Measurements from ENCODE around the gene GRK7.

The GRK7 gene

DNA sequence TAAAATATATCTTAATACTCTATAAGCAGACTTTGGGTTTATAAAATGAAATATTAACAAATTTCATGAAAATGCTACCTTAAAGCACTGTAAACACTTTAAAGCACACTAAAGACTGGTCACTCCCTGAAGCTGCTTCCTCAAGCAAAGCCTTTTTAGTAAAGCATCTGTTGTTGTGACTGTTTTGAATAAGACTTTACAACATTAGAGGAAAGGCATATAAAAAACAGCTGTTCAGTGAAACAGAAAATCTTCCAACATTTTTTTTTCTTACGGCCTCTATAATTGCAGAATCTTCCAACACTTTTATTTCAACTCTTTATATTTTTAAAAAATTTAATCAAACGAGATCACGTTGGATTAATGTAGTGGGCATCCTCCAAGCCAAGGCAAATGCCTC, 48.1 kb downstream of the GRK7 start:
- H3K27me3 ChIP-seq (replicated peaks): no peaks in the 10 kb centered on the region
- in situ Hi-C loops (cut with HindIII; ENCODE audit: low pct_ligation_motif_present, low sequenced_read_pairs): no loop called here
- no peak overlapping the region for H3K27ac ChIP-seq
- H3K4me3 ChIP-seq (ENCODE audit: low read depth, low read length): no peak overlapping the region
- TF ChIP-seq, protein P1, sequence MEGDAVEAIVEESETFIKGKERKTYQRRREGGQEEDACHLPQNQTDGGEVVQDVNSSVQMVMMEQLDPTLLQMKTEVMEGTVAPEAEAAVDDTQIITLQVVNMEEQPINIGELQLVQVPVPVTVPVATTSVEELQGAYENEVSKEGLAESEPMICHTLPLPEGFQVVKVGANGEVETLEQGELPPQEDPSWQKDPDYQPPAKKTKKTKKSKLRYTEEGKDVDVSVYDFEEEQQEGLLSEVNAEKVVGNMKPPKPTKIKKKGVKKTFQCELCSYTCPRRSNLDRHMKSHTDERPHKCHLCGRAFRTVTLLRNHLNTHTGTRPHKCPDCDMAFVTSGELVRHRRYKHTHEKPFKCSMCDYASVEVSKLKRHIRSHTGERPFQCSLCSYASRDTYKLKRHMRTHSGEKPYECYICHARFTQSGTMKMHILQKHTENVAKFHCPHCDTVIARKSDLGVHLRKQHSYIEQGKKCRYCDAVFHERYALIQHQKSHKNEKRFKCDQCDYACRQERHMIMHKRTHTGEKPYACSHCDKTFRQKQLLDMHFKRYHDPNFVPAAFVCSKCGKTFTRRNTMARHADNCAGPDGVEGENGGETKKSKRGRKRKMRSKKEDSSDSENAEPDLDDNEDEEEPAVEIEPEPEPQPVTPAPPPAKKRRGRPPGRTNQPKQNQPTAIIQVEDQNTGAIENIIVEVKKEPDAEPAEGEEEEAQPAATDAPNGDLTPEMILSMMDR (IDR thresholded peaks at IDR 0.05; ENCODE audit: low read depth, low read length, missing control alignments): no peak
- H3K36me3 ChIP-seq (replicated peaks): no peaks in the 10 kb centered on the region
- DNase-seq: no peak

GRCh38 chr3:141812084-141812483, 48.9 kb downstream of the GRK7 start:
- Histone ChIP-seq H3K36me3 (replicated peaks) (no peaks in the 10 kb centered on the region), H3K27ac (no peak overlapping the region), H3K27me3 (replicated peaks) (no peaks in the 10 kb centered on the region), H3K4me3 (ENCODE audit: low read depth, low read length) (no peak overlapping the region)
- in situ Hi-C loops (cut with HindIII; ENCODE audit: low pct_ligation_motif_present, low sequenced_read_pairs): no loop called here
- TF ChIP-seq, protein P1 (IDR thresholded peaks at IDR 0.05; ENCODE audit: low read depth, low read length, missing control alignments): no peak
- DNase-seq: no peak

GRCh38 chr3:141812586-141812985, 49.4 kb downstream of the GRK7 start:
- in situ Hi-C loops (cut with HindIII; ENCODE audit: low pct_ligation_motif_present, low sequenced_read_pairs): no loop called here
- TF ChIP-seq, protein P1 (IDR thresholded peaks at IDR 0.05; ENCODE audit: low read depth, low read length, missing control alignments): no peak
- DNase-seq: no peak
- Histone ChIP-seq H3K27ac (no peak overlapping the region), H3K4me3 (ENCODE audit: low read depth, low read length) (no peak overlapping the region), H3K27me3 (replicated peaks) (no peaks in the 10 kb centered on the region), H3K36me3 (replicated peaks) (no peaks in the 10 kb centered on the region)

All from brain microvascular endothelial cell (primary cell).